GM21515 (cell line): Measurements from ENCODE around the gene SPEM2.
A peak's percentile ranks its signal among the peaks of the same experiment; 100 is the strongest.

Experiments used
- ATAC-seq: cut with Tn5 transposase; IDR thresholded peaks from one replicate; pipeline ENCODE4 v1.9.1; 2021; ENCODE audit not compliant: unreplicated experiment

The SPEM2 gene

GRCh38 chr17:7419819-7420610 lies 5.4 kb upstream of the SPEM2 start, which contains the start of gene SPEM1:
Gene SPEM1, plus strand, starts transcription at chr17:7420324. Its CDS starts 61 bp downstream, at chr17:7420385.
- no peak for ATAC-seq

- no peak for ATAC-seq
Observed at GRCh38 chr17:7421186-7421585, 4.2 kb upstream of the SPEM2 start.

- no peak for ATAC-seq
Observed at GRCh38 chr17:7423679-7424078, 1.7 kb upstream of the SPEM2 start.

DNA sequence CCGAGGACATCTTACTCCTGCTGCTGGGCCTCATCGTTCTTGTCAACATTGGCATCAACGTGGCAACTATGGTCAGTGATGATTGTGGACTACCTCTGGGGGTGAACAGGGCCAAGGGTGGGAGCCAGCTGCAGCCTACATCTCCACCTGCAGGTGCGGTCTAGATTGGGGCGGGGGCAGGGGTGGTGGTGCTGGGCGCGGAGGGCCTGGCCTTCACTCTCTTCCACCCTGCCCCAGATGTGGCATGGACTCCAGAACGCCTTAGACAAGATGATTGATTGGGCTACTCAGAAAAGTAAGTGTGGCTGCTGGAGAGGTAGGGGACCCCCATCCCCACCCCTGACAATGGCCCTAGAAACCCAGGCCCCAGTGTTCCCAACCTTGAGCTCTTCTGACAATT lies 340 bp downstream of the SPEM2 start:
- ATAC-seq, result no peak

GRCh38 chr17:7426203-7426863 lies 917 bp downstream of the SPEM2 start:
- ATAC-seq, result no peak

DNA sequence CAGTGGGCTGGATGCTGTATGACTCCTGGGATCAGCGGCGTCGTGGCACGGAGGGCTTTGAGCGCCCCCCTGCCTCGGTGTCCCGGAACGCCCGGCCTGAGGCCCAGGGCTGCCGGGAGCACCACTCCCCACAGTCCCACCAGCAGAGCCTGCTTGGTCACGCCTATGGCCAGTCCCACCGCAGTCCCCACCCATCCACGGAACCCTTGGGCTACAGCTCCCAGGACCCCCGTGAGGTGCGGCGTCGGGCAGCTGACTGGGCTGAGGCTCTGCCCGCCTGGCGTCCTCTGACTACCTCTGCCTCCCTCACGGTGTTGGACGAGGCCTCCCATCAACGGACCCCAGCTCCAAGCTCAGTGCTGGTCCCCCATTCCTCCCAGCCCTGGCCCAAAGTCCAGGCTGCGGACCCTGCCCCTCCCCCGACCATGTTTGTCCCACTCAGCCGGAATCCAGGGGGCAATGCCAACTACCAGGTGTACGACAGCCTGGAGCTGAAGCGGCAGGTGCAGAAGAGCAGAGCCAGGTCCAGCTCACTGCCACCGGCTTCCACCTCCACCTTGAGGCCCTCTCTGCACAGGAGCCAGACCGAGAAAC lies 1.6 kb downstream of the SPEM2 start:
- no peak for ATAC-seq

DNA sequence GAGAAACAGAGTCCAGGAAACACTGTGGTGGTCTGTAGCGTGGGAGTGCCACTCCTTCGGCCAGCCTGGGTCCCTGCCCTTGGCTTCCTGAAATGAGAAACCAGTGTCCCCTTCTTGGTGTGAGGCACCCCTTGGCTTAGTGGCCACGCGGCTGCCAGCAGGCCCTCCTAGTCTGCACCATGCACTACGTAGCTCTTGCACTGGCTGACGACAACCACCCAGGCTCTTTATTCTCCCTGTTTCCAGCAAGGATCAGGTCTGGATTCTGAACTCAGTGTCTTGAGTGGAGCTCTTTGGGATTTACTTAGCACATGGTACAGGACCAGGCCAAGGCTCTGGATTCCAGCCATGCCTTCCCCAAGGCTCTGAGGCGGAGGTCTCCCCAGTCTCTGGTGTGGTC lies 2.1 kb downstream of the SPEM2 start:
- no peak for ATAC-seq

DNA sequence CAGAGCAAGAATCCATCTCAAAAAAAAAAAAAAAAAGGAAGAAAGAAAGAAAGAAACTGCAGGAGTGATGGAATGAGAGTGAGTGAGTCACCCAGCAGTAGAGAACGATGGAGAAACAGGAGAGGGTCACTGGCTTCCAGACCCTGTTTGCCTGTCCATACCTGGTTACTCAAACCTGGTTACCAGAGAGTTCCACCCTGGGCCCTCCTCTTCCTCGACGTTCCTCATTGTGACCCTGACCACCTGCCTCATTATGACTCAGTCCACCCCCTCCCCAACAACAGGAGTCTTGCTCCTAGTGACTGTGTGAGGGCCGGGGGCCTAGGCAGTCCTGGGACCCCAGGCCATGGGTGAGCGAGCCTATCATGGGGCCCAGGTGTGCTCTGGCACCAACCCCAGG lies 3.1 kb downstream of the SPEM2 start, which contains the start of gene SPEM3:
Gene SPEM3, plus strand, starts transcription at position 301 of the 400 bp plus-strand sequence. Its CDS starts 46 bp downstream, at position 347.
- no peak for ATAC-seq

DNA sequence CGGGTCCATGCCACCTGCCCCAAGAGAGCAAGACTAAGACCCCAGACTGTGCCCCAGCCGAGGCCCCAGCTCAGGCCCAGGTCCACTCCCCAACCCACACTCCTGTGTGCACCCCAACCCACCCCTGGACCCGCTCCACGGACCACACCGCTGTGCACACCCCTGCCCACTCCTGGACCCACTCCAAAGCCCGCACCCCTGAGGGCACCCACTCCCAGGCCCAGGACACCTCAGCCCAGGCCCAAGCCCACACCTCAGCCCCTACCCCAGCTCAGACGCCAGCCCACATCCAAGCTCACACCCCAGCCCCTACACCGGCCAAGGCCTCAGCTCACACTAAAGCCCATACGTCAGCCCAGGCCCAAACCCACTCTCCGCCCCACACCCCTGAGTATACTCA lies 4.3 kb downstream of the SPEM2 start:
- ATAC-seq, result no peak

- ATAC-seq, result no peak
Observed at GRCh38 chr17:7431231-7431630, 5.8 kb downstream of the SPEM2 start.

DNA sequence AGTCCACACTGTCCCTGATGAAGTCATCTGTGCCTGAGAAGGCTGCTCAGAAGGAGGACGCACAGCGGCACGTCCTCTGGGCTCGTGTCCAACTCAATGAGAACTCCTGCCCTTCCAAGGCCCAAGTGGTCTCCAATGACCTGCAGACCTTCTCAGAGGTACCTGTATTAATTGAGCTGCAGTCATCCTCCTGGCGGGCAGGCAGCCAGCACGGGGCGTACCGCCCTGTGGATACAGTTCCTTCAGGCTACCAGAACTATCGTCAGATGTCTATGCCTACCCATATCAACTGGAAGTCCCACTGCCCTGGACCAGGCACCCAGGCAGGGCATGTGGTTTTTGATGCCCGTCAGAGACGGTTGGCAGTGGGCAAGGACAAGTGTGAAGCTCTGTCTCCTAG lies 6.9 kb downstream of the SPEM2 start:
- no peak for ATAC-seq

GRCh38 chr17:7435676-7436555 lies 10.5 kb downstream of the SPEM2 start:
- peak; percentile 20 for ATAC-seq

- ATAC-seq, result no peak
Observed at GRCh38 chr17:7436556-7437368, 11.3 kb downstream of the SPEM2 start.

DNA sequence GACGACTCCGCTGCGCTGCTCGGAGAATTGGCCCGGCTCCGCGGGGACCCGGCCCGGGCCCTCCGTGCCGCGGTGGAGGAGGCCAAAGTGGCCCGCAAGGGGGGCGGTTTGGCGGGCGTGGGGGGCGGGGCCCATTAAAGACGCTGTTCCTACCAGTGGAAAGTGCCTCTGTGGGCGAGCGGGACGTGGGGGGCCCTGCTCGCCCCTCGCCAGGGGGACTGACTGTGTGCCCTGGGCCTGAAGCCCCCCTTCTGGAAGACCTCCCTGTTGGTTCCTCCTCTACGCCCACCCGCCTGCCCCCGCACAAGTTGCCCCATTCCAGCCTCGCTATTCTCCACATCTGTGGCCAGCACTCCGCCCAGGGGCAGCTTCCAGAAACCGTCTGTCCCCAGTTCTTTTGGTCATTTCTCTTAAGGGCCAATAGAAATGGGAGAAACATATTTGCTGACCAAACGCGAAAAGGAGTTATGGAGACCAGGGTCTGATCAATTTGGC lies 12.0 kb downstream of the SPEM2 start:
- ATAC-seq, result no peak

GRCh38 chr17:7437950-7438614 lies 12.7 kb downstream of the SPEM2 start:
- ATAC-seq, result no peak

- no peak for ATAC-seq
Observed at GRCh38 chr17:7438656-7439460, 13.4 kb downstream of the SPEM2 start.

DNA sequence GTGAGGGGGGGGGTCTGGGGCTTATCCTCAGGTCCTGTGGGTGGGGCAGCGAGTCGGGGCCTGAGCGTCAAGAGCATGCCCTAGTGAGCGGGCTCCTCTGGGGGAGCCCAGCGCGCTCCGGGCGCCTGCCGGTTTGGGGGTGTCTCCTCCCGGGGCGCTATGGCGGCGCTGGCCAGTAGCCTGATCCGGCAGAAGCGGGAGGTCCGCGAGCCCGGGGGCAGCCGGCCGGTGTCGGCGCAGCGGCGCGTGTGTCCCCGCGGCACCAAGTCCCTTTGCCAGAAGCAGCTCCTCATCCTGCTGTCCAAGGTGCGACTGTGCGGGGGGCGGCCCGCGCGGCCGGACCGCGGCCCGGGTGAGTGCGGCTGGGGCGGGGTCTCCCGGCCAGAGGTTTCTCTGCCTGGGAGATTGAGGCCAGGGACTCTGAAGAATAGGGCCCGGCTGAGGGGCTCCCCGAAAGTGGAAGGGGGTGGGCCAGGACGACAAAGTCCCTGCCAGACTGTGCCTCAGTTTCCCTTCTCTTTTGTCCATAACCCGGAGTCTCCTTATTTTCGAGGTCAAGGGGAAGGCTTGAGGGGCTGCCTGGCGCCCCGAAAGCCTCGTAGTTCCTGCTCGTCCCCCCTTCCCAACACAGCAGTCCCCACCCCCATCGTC lies 14.2 kb downstream of the SPEM2 start, which contains the start of gene FGF11:
Gene FGF11, plus strand, starts transcription at position 51 of the 651 bp plus-strand sequence. Its CDS starts 109 bp downstream, at position 160.
- ATAC-seq, result no peak
